HAP-1 (cell line): ENCODE results near the gene THAP8.
A peak's percentile ranks its signal among the peaks of the same experiment; 100 is the strongest.
"Not testable (repeated sequence)": the region's sequence is repeated elsewhere in the genome, so short reads cannot be mapped to it uniquely, and the experiment has no call there.

Source experiments
- DNase-seq, 2 experiments: peaks; one replicate each; pipeline ENCODE4 v3.0.0-alpha.2; 2016 to 2020; ENCODE audit warnings: low spot score in 2 of 2
- H3K27me3 ChIP-seq: fragments of 250-450 bp; sonication (Bioruptor Pico); 2 replicates; pipeline ENCODE4 v1.5.1; 2020; ENCODE audit warnings: low read depth, mild to moderate bottlenecking, moderate library complexity
- H3K36me3 ChIP-seq: fragments of 250-450 bp; sonication (Bioruptor Pico); replicated peaks from 2 replicates; pipeline ENCODE4 v1.5.1; 2020; ENCODE audit warnings: mild to moderate bottlenecking
- H3K4me1 ChIP-seq: fragments of 250-450 bp; sonication (Bioruptor Pico); 2 replicates; pipeline ENCODE4 v1.5.1; 2020; ENCODE audit warnings: mild to moderate bottlenecking
- H3K4me3 ChIP-seq: fragments of 250-450 bp; sonication (Bioruptor Pico); 2 replicates; pipeline ENCODE4 v1.5.1; 2020; ENCODE audit warnings: mild to moderate bottlenecking, moderate library complexity
- H3K9me3 ChIP-seq: fragments of 250-450 bp; sonication (Bioruptor Pico); 2 replicates; pipeline ENCODE4 v1.5.1; 2020; ENCODE audit warnings: mild to moderate bottlenecking, moderate library complexity
- in situ Hi-C: fragments of 300-500 bp; cut with MboI; formaldehyde crosslinking; loops from 3 replicates; pipeline ENCODE4 v1.14.3; 2020; ENCODE audit warnings: low sequenced_read_pairs, inconsistent platforms, mixed read lengths

Gene THAP8

GRCh38 chr19:36084231-36085009 lies 30.3 kb upstream of the THAP8 start:
- in situ Hi-C loops, result no loop called here
- Histone ChIP-seq H3K27me3 (no peaks in the 10 kb centered on the region), H3K36me3 (peaks cover 76% of the 10 kb centered on the region), H3K9me3 (no peaks in the 10 kb centered on the region), H3K4me3 (no peak overlapping the region), H3K4me1 (no peaks in the 10 kb centered on the region)
- no peak for DNase-seq

GRCh38 chr19:36082916-36083315 lies 28.8 kb upstream of the THAP8 start:
- Histone ChIP-seq H3K4me1 (no peaks in the 10 kb centered on the region), H3K4me3 (no peak overlapping the region), H3K9me3 (no peaks in the 10 kb centered on the region), H3K36me3 (peaks cover 67% of the 10 kb centered on the region), H3K27me3 (no peaks in the 10 kb centered on the region)
- no peak for DNase-seq
- in situ Hi-C loops, result no loop called here

GRCh38 chr19:36081894-36082293 lies 27.8 kb upstream of the THAP8 start:
- in situ Hi-C loops, result no loop called here
- DNase-seq, result no peak
- no peaks in the 10 kb centered on the region for H3K4me1 ChIP-seq
- peaks cover 67% of the 10 kb centered on the region for H3K36me3 ChIP-seq
- no peaks in the 10 kb centered on the region for H3K9me3 ChIP-seq
- H3K4me3 ChIP-seq, result no peak overlapping the region
- no peaks in the 10 kb centered on the region for H3K27me3 ChIP-seq

- in situ Hi-C loops, result no loop called here
- no peaks in the 10 kb centered on the region for H3K9me3 ChIP-seq
- peaks cover 62% of the 10 kb centered on the region for H3K36me3 ChIP-seq
- H3K4me1 ChIP-seq, result no peaks in the 10 kb centered on the region
- H3K27me3 ChIP-seq, result no peaks in the 10 kb centered on the region
- no peak for DNase-seq
- H3K4me3 ChIP-seq, result no peak overlapping the region
Observed at GRCh38 chr19:36081385-36081784, 27.3 kb upstream of the THAP8 start.

- Histone ChIP-seq H3K27me3 (no peaks in the 10 kb centered on the region), H3K9me3 (no peaks in the 10 kb centered on the region), H3K36me3 (peaks cover 67% of the 10 kb centered on the region), H3K4me3 (no peak overlapping the region), H3K4me1 (no peaks in the 10 kb centered on the region)
- no peak for DNase-seq
- in situ Hi-C loops, result no loop called here
Observed at GRCh38 chr19:36079389-36079945, 25.4 kb upstream of the THAP8 start.

GRCh38 chr19:36073121-36073876 lies 19.2 kb upstream of the THAP8 start:
- in situ Hi-C loops, result no loop called here
- peaks cover 57% of the 10 kb centered on the region for H3K36me3 ChIP-seq
- H3K4me3 ChIP-seq, result no peak overlapping the region
- H3K4me1 ChIP-seq, result no peaks in the 10 kb centered on the region
- DNase-seq, result no peak
- no peaks in the 10 kb centered on the region for H3K27me3 ChIP-seq
- no peaks in the 10 kb centered on the region for H3K9me3 ChIP-seq

GRCh38 chr19:36072081-36072480 lies 18.0 kb upstream of the THAP8 start:
- Histone ChIP-seq H3K4me1 (no peaks in the 10 kb centered on the region), H3K27me3 (no peaks in the 10 kb centered on the region), H3K36me3 (peaks cover 60% of the 10 kb centered on the region), H3K9me3 (no peaks in the 10 kb centered on the region), H3K4me3 (no peak overlapping the region)
- DNase-seq, result no peak
- in situ Hi-C loops, result no loop called here

- in situ Hi-C loops, H3K9me3 ChIP-seq: not testable (repeated sequence)
- peaks cover 70% of the 10 kb centered on the region for H3K36me3 ChIP-seq
Observed at GRCh38 chr19:36068810-36069499, 14.9 kb upstream of the THAP8 start.

GRCh38 chr19:36067681-36068080 lies 13.6 kb upstream of the THAP8 start:
- DNase-seq, result no peak
- in situ Hi-C loops, result no loop called here
- H3K27me3 ChIP-seq, result no peaks in the 10 kb centered on the region
- no peaks in the 10 kb centered on the region for H3K4me1 ChIP-seq
- peaks cover 67% of the 10 kb centered on the region for H3K36me3 ChIP-seq
- no peaks in the 10 kb centered on the region for H3K9me3 ChIP-seq
- no peak overlapping the region for H3K4me3 ChIP-seq

More at GRCh38 chr19:36068810-36069499, 14.9 kb upstream of the THAP8 start:
- H3K27me3 ChIP-seq, H3K4me1 ChIP-seq, H3K4me3 ChIP-seq, DNase-seq: not testable (repeated sequence)

GRCh38 chr19:36064826-36065225 lies 10.7 kb upstream of the THAP8 start:
- H3K36me3 ChIP-seq, result peaks cover 67% of the 10 kb centered on the region
- no peak for DNase-seq
- H3K4me1 ChIP-seq, result no peaks in the 10 kb centered on the region
- H3K9me3 ChIP-seq, result no peaks in the 10 kb centered on the region
- no peaks in the 10 kb centered on the region for H3K27me3 ChIP-seq
- no peak overlapping the region for H3K4me3 ChIP-seq
- in situ Hi-C loops, result no loop called here

- no peak overlapping the region for H3K4me3 ChIP-seq
- DNase-seq, result no peak
- no peaks in the 10 kb centered on the region; the same call in 1 of the 2 replicates for H3K4me1 ChIP-seq
- in situ Hi-C loops, result no loop called here
- no peaks in the 10 kb centered on the region for H3K27me3 ChIP-seq
- H3K9me3 ChIP-seq, result no peaks in the 10 kb centered on the region
- peaks cover 70% of the 10 kb centered on the region for H3K36me3 ChIP-seq
Observed at GRCh38 chr19:36061367-36061766, 7.3 kb upstream of the THAP8 start.

GRCh38 chr19:36060430-36060829 lies 6.3 kb upstream of the THAP8 start:
- peak in 1 of 2 experiments; percentile 45 for DNase-seq
- no peaks in the 10 kb centered on the region for H3K9me3 ChIP-seq
- peaks cover 4% of the 10 kb centered on the region for H3K4me1 ChIP-seq
- no peaks in the 10 kb centered on the region for H3K27me3 ChIP-seq
- peaks cover 61% of the 10 kb centered on the region for H3K36me3 ChIP-seq
- in situ Hi-C loops, result no loop called here
- H3K4me3 ChIP-seq, result no peak overlapping the region

GRCh38 chr19:36059180-36059910 lies 5.3 kb upstream of the THAP8 start:
- peaks cover 50% of the 10 kb centered on the region for H3K36me3 ChIP-seq
- no peak overlapping the region for H3K4me3 ChIP-seq
- no peak for DNase-seq
- peaks cover 4% of the 10 kb centered on the region for H3K4me1 ChIP-seq
- H3K9me3 ChIP-seq, result no peaks in the 10 kb centered on the region
- in situ Hi-C loops, result no loop called here
- no peaks in the 10 kb centered on the region for H3K27me3 ChIP-seq
